Osteocyte (in vitro differentiated cells): ENCODE data around the gene APBB2. TPM values are rescaled to one million over a fixed set of nuclear protein-coding genes. Genes with fewer than 3 reads are reported as not detected.

Experiments
- DNase-seq: peaks from one replicate; pipeline ENCODE4 v3.0.0; 2021; ENCODE audit warnings: mixed read lengths; ENCODE audit not compliant: unreplicated experiment; ENCODE audit errors: extremely low spot score
- H3K27ac Mint-ChIP-seq: one replicate; pipeline ENCODE4 v1.8.0; 2021; ENCODE audit warnings: mild to moderate bottlenecking, mixed read lengths; ENCODE audit not compliant: unreplicated experiment
- H3K27me3 Mint-ChIP-seq: one replicate; pipeline ENCODE4 v1.8.0; 2021; ENCODE audit warnings: mixed read lengths; ENCODE audit not compliant: unreplicated experiment
- H3K36me3 Mint-ChIP-seq: one replicate; pipeline ENCODE4 v1.8.0; 2021; ENCODE audit warnings: mixed read lengths; ENCODE audit not compliant: unreplicated experiment
- H3K4me1 Mint-ChIP-seq: one replicate; pipeline ENCODE4 v1.8.0; 2021; ENCODE audit warnings: mixed read lengths; ENCODE audit not compliant: unreplicated experiment
- H3K4me3 Mint-ChIP-seq: one replicate; pipeline ENCODE4 v1.8.0; 2021; ENCODE audit warnings: mild to moderate bottlenecking, moderate library complexity, mixed read lengths; ENCODE audit not compliant: unreplicated experiment
- H3K9me3 Mint-ChIP-seq: one replicate; pipeline ENCODE4 v1.8.0; 2021; ENCODE audit warnings: mixed read lengths; ENCODE audit not compliant: unreplicated experiment
- total RNA-seq: library from RNA; stranded (reverse); gene quantifications from 2 replicates; pipeline ENCODE4 v1.2.1, GENCODE V29; 2021
- TF ChIP-seq, protein P1 (sequence below): fragments of 200-600 bp; sonication (generic); IDR thresholded peaks from 2 replicates; pipeline ENCODE4 v1.5.0; 2021; ENCODE audit warnings: antibody characterized with exemption, mild to moderate bottlenecking, moderate library complexity

The APBB2 gene
- total RNA-seq, 1 donor from 2014 or later, result 56.2 TPM

DNA sequence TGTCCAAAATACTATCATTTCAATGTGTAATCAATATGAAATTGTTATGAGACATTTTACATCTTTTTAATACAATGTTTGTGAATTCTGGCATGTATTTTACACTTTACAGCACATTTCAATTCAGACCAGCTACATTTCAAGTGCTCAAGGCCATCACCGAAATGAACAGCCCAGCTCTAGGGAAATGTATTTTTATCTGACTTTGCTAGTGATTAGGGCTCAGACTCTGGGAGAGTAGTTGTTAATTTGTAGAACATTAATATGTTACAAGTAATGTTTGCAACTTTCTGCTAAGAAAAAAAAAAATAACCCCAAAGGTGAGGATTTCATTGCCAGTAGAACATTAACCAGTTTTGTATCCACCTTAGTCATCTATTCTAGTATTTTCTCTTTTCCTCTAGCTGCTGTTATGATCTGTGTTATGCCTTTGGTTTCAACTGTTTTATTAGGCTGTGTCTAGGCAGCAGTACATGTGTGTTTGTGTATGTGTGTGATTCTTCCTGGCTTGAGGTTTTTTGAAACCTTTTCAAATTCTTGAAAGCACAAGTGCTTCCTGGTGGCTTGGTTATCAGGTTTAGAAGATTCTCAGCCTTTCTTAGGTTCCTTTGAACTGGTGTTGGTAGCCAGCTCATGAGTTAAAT lies 338.7 kb downstream of the APBB2 start:
- H3K9me3 Mint-ChIP-seq, result no peaks in the 10 kb centered on the region
- no peak overlapping the region for H3K27ac Mint-ChIP-seq
- no peak for DNase-seq
- TF ChIP-seq, protein P1, sequence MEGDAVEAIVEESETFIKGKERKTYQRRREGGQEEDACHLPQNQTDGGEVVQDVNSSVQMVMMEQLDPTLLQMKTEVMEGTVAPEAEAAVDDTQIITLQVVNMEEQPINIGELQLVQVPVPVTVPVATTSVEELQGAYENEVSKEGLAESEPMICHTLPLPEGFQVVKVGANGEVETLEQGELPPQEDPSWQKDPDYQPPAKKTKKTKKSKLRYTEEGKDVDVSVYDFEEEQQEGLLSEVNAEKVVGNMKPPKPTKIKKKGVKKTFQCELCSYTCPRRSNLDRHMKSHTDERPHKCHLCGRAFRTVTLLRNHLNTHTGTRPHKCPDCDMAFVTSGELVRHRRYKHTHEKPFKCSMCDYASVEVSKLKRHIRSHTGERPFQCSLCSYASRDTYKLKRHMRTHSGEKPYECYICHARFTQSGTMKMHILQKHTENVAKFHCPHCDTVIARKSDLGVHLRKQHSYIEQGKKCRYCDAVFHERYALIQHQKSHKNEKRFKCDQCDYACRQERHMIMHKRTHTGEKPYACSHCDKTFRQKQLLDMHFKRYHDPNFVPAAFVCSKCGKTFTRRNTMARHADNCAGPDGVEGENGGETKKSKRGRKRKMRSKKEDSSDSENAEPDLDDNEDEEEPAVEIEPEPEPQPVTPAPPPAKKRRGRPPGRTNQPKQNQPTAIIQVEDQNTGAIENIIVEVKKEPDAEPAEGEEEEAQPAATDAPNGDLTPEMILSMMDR, result no peak
- no peaks in the 10 kb centered on the region for H3K27me3 Mint-ChIP-seq
- H3K4me1 Mint-ChIP-seq, result no peaks in the 10 kb centered on the region
- peaks cover 16% of the 10 kb centered on the region for H3K36me3 Mint-ChIP-seq
- no peak overlapping the region for H3K4me3 Mint-ChIP-seq

DNA sequence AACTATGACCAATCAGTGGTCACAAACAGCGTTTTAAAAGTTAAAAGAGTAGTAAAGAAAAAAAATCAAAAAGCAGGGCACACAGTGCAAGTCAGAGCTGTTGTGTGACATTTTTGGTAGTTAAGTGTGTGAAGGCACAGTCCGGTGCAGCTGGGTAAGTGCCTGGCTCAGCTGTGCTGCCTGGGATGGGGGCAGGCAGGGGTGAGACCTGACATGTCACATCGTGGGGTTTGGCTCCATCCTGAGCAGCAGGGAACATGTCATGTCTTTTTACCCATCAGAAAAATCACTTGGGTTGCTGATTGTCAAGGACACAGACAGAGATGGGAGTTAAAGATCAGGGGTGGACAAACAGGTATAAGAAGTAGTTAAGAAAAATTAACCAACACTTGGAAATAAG lies 339.4 kb downstream of the APBB2 start:
- no peak overlapping the region for H3K27ac Mint-ChIP-seq
- peaks cover 5% of the 10 kb centered on the region for H3K4me1 Mint-ChIP-seq
- TF ChIP-seq, protein P1, result no peak
- H3K27me3 Mint-ChIP-seq, result no peaks in the 10 kb centered on the region
- no peak for DNase-seq
- H3K4me3 Mint-ChIP-seq, result no peak overlapping the region
- peaks cover 9% of the 10 kb centered on the region for H3K36me3 Mint-ChIP-seq
- no peaks in the 10 kb centered on the region for H3K9me3 Mint-ChIP-seq

DNA sequence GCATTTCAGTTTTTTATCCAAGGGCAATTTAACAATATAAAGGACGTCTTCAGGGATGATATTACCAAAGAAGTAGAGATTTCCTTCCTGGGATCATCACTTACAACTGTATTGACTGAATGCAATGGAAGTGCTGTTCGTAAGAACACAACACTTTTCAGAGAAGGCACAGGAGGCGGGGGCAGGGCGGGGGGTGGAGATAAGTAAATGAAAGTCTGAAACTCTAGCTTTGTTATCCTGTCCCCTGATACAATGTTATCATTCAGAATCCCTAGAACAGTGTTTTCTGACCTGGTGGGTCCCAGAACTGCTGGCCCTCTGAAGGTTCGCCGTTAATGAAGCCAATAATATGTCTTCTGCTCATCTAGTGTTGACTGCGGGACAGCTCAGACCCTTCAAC lies 340.0 kb downstream of the APBB2 start:
- no peak overlapping the region for H3K27ac Mint-ChIP-seq
- H3K4me3 Mint-ChIP-seq, result no peak overlapping the region
- H3K27me3 Mint-ChIP-seq, result no peaks in the 10 kb centered on the region
- no peak for DNase-seq
- no peaks in the 10 kb centered on the region for H3K9me3 Mint-ChIP-seq
- peaks cover 7% of the 10 kb centered on the region for H3K36me3 Mint-ChIP-seq
- TF ChIP-seq, protein P1, result no peak
- H3K4me1 Mint-ChIP-seq, result peaks cover 7% of the 10 kb centered on the region

DNA sequence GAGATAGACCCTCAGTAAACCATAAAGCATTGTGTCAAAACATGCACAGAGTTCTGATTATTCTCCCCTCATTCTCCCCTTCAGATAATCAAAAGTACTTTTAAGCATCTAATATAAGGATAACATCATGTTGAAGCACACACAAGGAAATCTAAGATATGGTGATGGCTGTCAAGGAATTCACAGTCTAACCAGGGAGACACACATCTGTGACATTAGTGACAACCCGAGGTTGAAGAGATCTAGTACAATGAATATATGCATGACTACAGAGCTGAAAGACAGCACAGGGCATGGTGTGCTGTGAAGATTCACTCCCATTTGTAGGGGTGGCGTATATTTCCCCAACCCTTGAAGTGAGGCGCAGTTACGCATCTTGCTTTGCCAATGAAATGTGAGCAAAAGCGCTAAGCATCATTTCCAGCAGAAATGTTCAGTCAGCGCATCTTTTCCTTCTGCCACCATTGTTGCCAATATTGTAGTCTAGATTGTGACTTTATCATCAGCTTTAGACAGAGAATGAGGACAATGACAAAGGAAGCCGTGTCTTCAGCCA lies 342.6 kb downstream of the APBB2 start:
- no peaks in the 10 kb centered on the region for H3K9me3 Mint-ChIP-seq
- peaks cover 4% of the 10 kb centered on the region for H3K36me3 Mint-ChIP-seq

DNA sequence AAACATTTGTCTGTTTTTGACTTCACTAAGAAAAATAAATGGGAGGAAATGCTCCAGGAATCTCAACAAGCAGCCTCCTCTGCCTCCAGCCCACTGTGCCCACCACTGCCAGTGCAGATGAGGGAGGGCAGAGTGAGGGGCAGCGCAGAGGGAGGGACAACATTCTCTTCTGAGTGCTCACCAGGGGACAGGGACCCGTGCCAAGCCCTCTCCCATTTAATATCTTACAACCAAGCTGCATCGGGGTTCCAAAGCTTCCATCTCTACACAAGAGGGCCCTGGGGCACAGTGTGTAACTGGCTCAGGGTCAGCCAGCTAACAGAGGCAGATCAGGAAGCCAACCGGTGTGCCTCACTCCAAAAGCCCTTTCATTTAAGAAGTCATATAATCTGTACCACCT lies 344.2 kb downstream of the APBB2 start:
- Mint-ChIP-seq H3K27me3 (no peaks in the 10 kb centered on the region), H3K27ac (no peak overlapping the region), H3K4me1 (peaks cover 7% of the 10 kb centered on the region), H3K36me3 (peaks cover 5% of the 10 kb centered on the region), H3K4me3 (no peak overlapping the region), H3K9me3 (no peaks in the 10 kb centered on the region)
- TF ChIP-seq, protein P1, result no peak
- no peak for DNase-seq

More for the DNA sequence above, 342.6 kb downstream of the APBB2 start:
- H3K27me3 Mint-ChIP-seq, result no peaks in the 10 kb centered on the region
- TF ChIP-seq, protein P1, result no peak
- H3K4me3 Mint-ChIP-seq, result no peak overlapping the region
- H3K27ac Mint-ChIP-seq, result no peak overlapping the region
- DNase-seq, result no peak
- peaks cover 7% of the 10 kb centered on the region for H3K4me1 Mint-ChIP-seq
